IMR-90 (cell line): ENCODE results near the gene POLE4. TPM values are rescaled to one million over a fixed set of nuclear protein-coding genes. Genes with fewer than 3 reads are reported as not detected.
A peak's percentile ranks its signal among the peaks of the same experiment; 100 is the strongest.

Source experiments
- ATAC-seq: fragments of 200-7000 bp; cut with Tn5 transposase; 2 replicates; pipeline ENCODE4 v1.9.1; 2020; ENCODE audit warnings: low read depth, mild to moderate bottlenecking, moderate library complexity
- BruUV-seq: library from RNA; stranded (reverse); fragments of 400-500 nt; replicated peaks from 2 replicates; lab custom pipeline; 2021; lab: Mats Ljungman, UMichigan
- CTCF ChIA-PET: fragments of 300-600 bp; formaldehyde crosslinking; extraction: SDS; loops from one replicate; lab custom pipeline; 2021; ENCODE audit warnings: antibody characterized with exemption; lab: Yijun Ruan, JAX
- POLR2A ChIA-PET: fragments of 300-600 bp; sonication (Branson Sonifier 250); formaldehyde crosslinking; loops from one replicate; lab custom pipeline; 2022; ENCODE audit warnings: antibody characterized with exemption; ENCODE audit not compliant: unreplicated experiment; lab: Charles Lee
- DNase-seq: peaks from one replicate; pipeline ENCODE4 v3.0.0; 2013
- H2AFZ ChIP-seq: replicated peaks from 2 replicates; pipeline ENCODE3; 2013; ENCODE audit warnings: low read length, mild to moderate bottlenecking; ENCODE audit not compliant: poor library complexity
- H2AK5ac ChIP-seq: 2 replicates; pipeline ENCODE4 v1.6.1; 2013; ENCODE audit warnings: low read depth, low read length, inconsistent platforms
- H2AK9ac ChIP-seq: replicated peaks from 2 replicates; pipeline ENCODE3; 2013; ENCODE audit warnings: mild to moderate bottlenecking, low read depth, low read length, moderate library complexity; ENCODE audit not compliant: poor library complexity
- H2BK120ac ChIP-seq: 2 replicates; pipeline ENCODE4 v1.6.1; 2013; ENCODE audit warnings: low read depth, low read length, inconsistent platforms
- H2BK15ac ChIP-seq: 3 replicates; pipeline ENCODE4 v1.6.1; 2013; ENCODE audit warnings: low read depth, low read length, inconsistent platforms
- H2BK20ac ChIP-seq: 2 replicates; pipeline ENCODE4 v1.6.1; 2013; ENCODE audit warnings: low read depth, mild to moderate bottlenecking, inconsistent platforms, low read length, moderate library complexity
- H2BK5ac ChIP-seq: 2 replicates; pipeline ENCODE4 v1.6.1; 2013; ENCODE audit warnings: mild to moderate bottlenecking, low read depth, low read length, inconsistent platforms; ENCODE audit not compliant: poor library complexity, severe bottlenecking
- H3K14ac ChIP-seq: replicated peaks from 2 replicates; pipeline ENCODE4 v1.6.1; 2013; ENCODE audit warnings: low read depth, low read length, inconsistent platforms
- H3K18ac ChIP-seq: 2 replicates; pipeline ENCODE4 v1.6.1; 2013; ENCODE audit warnings: low read depth, low read length, control low read depth
- H3K23ac ChIP-seq: 2 replicates; pipeline ENCODE4 v1.6.1; 2013; ENCODE audit warnings: low read depth, low read length, inconsistent platforms
- H3K27ac ChIP-seq: 2 replicates; pipeline ENCODE4 v1.5.1; 2013; ENCODE audit warnings: mild to moderate bottlenecking, control low read depth, low read length; ENCODE audit not compliant: insufficient read depth
- H3K27me3 ChIP-seq: 2 replicates; pipeline ENCODE4 v1.6.1; 2013; ENCODE audit warnings: low read length; ENCODE audit not compliant: control insufficient read depth, insufficient read depth
- H3K36me3 ChIP-seq: 2 replicates; pipeline ENCODE4 v1.6.1; 2013; ENCODE audit warnings: low read length, mixed read lengths; ENCODE audit not compliant: control insufficient read depth, insufficient read depth
- H3K4ac ChIP-seq: 2 replicates; pipeline ENCODE4 v1.6.1; 2013; ENCODE audit warnings: low read depth, low read length, inconsistent platforms
- H3K4me1 ChIP-seq: 2 replicates; pipeline ENCODE4 v1.6.1; 2013; ENCODE audit warnings: low read length, mixed read lengths; ENCODE audit not compliant: control insufficient read depth, insufficient read depth
- H3K4me2 ChIP-seq: 2 replicates; pipeline ENCODE4 v1.6.1; 2013; ENCODE audit warnings: low read depth, mild to moderate bottlenecking, control low read depth, low read length, moderate library complexity
- H3K4me3 ChIP-seq: 2 replicates; pipeline ENCODE4 v1.5.1; 2013; ENCODE audit warnings: low read depth, mild to moderate bottlenecking, control low read depth, low read length, moderate library complexity; ENCODE audit not compliant: insufficient read depth
- H3K56ac ChIP-seq: 2 replicates; pipeline ENCODE4 v1.6.1; 2013; ENCODE audit warnings: low read length, inconsistent platforms; ENCODE audit not compliant: insufficient read depth; ENCODE audit errors: extremely low read depth
- H3K79me1 ChIP-seq, 2 experiments: 2 replicates each; pipeline ENCODE4 v1.6.1; 2013; ENCODE audit warnings: low read length in 2 of 2, inconsistent platforms in 1 of 2, low read depth in 1 of 2
- H3K9ac ChIP-seq: 2 replicates; pipeline ENCODE4 v1.6.1; 2013; ENCODE audit warnings: low read depth, low read length, control low read depth
- H3K9me1 ChIP-seq: 2 replicates; pipeline ENCODE4 v1.6.1; 2013; ENCODE audit warnings: low read length, inconsistent platforms; ENCODE audit not compliant: insufficient read depth
- H3K9me3 ChIP-seq: 2 replicates; pipeline ENCODE4 v1.6.1; 2013; ENCODE audit warnings: low read length; ENCODE audit not compliant: control insufficient read depth, insufficient read depth
- H4K20me1 ChIP-seq: 2 replicates; pipeline ENCODE4 v1.6.1; 2013; ENCODE audit warnings: low read length, inconsistent platforms; ENCODE audit not compliant: insufficient read depth
- H4K5ac ChIP-seq: 2 replicates; pipeline ENCODE4 v1.6.1; 2013; ENCODE audit warnings: mild to moderate bottlenecking, low read depth, low read length, control low read depth
- H4K8ac ChIP-seq, 2 experiments: 2 replicates each; pipeline ENCODE4 v1.6.1; 2013; ENCODE audit warnings: low read depth in 2 of 2, low read length in 2 of 2, control low read depth in 1 of 2, inconsistent platforms in 1 of 2
- H4K91ac ChIP-seq: 2 replicates; pipeline ENCODE4 v1.6.1; 2013; ENCODE audit warnings: low read depth, low read length, inconsistent platforms; ENCODE audit not compliant: insufficient read depth
- MAFK ChIP-seq: IDR thresholded peaks from 2 replicates; pipeline ENCODE4 v1.6.1; 2012; ENCODE audit warnings: low read depth, low read length, improper control_type of control experiment
- WGBS, 2 experiments: methylation state at CpG; one replicate each; pipeline versions ENCODE4 v1.1.5 to v1.1.7; 2013; ENCODE audit warnings: missing lambda C conversion rate in 2 of 2; ENCODE audit not compliant: insufficient read length in 1 of 2; ENCODE audit errors: extremely low coverage in 2 of 2; 5-methylcytosine and 5-hydroxymethylcytosine counted together
- dilution Hi-C: fragments of 300-500 bp; cut with HindIII; formaldehyde crosslinking; loops from one replicate; pipeline ENCODE4 v1.14.3; 2018; ENCODE audit warnings: low sequenced_read_pairs; ENCODE audit not compliant: unreplicated experiment
- in situ Hi-C: fragments of 300-500 bp; cut with MboI; formaldehyde crosslinking; loops from 3 replicates; pipeline ENCODE4 v1.14.3; 2019; ENCODE audit warnings: low sequenced_read_pairs, inconsistent platforms, mixed read lengths
- intact Hi-C: fragments of 100-400 bp; cut with micrococcal nuclease; formaldehyde crosslinking; loops from 2 replicates; pipeline ENCODE4 v1.10.0; 2022
- polyA plus RNA-seq, 3 experiments: library from polyadenylated mRNA; depleted of rRNA; stranded (reverse); fragments of >200 nt; gene quantifications; 2 replicates each; pipeline ENCODE4 v1.2.3, GENCODE V29; 2012; ENCODE audit warnings: low replicate concordance in 1 of 3
- total RNA-seq: library from RNA; depleted of rRNA; stranded (reverse); fragments of >200 nt; gene quantifications from 2 replicates; pipeline ENCODE4 v1.2.3, GENCODE V29; 2012
- TF ChIP-seq, protein P1 (sequence below): conservative IDR thresholded peaks from 2 replicates; pipeline ENCODE4 v1.5.1; 2012; ENCODE audit warnings: mild to moderate bottlenecking, low read depth, low read length, improper control_type of control experiment

POLE4 gene
- total and polyA plus RNA-seq, 2 of the 4 experiments (the other 2 are of a cell fraction) = 9.0 to 23.9 TPM

DNA sequence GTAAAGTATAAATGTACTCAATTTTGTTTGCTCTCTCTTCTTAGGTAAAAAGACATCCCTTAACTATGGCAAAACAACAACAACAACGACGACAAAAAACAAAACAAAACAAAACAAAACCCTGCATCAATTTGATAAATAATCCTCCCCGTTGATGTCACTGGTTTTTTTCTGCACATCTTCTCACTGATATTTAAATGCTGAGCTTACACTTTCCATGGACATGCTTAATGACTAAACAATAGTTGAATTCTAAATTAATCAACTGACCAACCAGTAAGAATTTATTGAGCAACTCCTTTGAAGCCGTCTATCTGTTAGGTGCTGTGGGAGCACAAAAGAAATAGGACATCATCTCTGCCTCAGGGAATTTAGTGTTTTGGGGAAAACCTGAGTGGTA is 20.2 kb upstream of the POLE4 start:
- Histone ChIP-seq H3K9ac (no peak overlapping the region), H2BK15ac (no peak overlapping the region), H2AK5ac (no peak overlapping the region), H3K36me3 (no peaks in the 10 kb centered on the region; the same call in 1 of the 2 replicates), H2BK120ac (no peak overlapping the region), H3K4me1 (no peaks in the 10 kb centered on the region), H3K4me2 (no peak overlapping the region), H3K4me3 (no peak overlapping the region), H2AK9ac (no peak overlapping the region), H3K27ac (no peak overlapping the region), H3K23ac (no peak overlapping the region), H4K20me1 (no peaks in the 10 kb centered on the region), H2AFZ (no peak overlapping the region), H4K8ac (no peak overlapping the region), H3K18ac (no peak overlapping the region), H2BK20ac (no peak overlapping the region), H3K4ac (no peak overlapping the region), H3K79me1 (peaks cover 0 to 4% of the 10 kb centered on the region in 2 experiments; a peak in 1 of 4 replicates), H3K9me1 (no peaks in the 10 kb centered on the region), H4K91ac (no peak overlapping the region), H2BK5ac (no peak overlapping the region), H3K56ac (no peak overlapping the region), H4K5ac (no peak overlapping the region), H3K27me3 (no peaks in the 10 kb centered on the region), H3K9me3 (no peaks in the 10 kb centered on the region), H3K14ac (no peak overlapping the region)
- dilution Hi-C loops (no loop called here), in situ Hi-C loops (no loop called here), intact Hi-C loops (no loop called here)
- no TSS peak for BruUV-seq
- WGBS, 2 experiments = no CpG with 5 or more reads among the region's 4 CpGs
- no peak for DNase-seq
- 0 out of 2 replicates have a peak, but pooled peaks have one; percentile 7 for TF ChIP-seq MAFK
- TF ChIP-seq, protein P1, sequence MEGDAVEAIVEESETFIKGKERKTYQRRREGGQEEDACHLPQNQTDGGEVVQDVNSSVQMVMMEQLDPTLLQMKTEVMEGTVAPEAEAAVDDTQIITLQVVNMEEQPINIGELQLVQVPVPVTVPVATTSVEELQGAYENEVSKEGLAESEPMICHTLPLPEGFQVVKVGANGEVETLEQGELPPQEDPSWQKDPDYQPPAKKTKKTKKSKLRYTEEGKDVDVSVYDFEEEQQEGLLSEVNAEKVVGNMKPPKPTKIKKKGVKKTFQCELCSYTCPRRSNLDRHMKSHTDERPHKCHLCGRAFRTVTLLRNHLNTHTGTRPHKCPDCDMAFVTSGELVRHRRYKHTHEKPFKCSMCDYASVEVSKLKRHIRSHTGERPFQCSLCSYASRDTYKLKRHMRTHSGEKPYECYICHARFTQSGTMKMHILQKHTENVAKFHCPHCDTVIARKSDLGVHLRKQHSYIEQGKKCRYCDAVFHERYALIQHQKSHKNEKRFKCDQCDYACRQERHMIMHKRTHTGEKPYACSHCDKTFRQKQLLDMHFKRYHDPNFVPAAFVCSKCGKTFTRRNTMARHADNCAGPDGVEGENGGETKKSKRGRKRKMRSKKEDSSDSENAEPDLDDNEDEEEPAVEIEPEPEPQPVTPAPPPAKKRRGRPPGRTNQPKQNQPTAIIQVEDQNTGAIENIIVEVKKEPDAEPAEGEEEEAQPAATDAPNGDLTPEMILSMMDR = no peak
- ChIA-PET CTCF (interaction anchor here (0.7 kb wide), 1 partner anchor 500 kb away, joined by 3 read pairs; no protein-coding TSS in a partner anchor), POLR2A (no interaction called here)
- ATAC-seq = no peak
